Activated CD4-positive, alpha-beta memory T cell treated with anti-CD3 and anti-CD28 coated beads for 36 hours (primary cell): ENCODE measurements around the gene FOXL3. TPM values are rescaled to one million over a fixed set of nuclear protein-coding genes. Genes with fewer than 3 reads are reported as not detected.

Experiments
- CTCF ChIA-PET: fragments of 350-600 bp; sonication (Branson Sonifier 250); formaldehyde crosslinking; loops from one replicate; lab custom pipeline; 2021; ENCODE audit warnings: antibody characterized with exemption, inconsistent platforms; lab: Charles Lee
- POLR2A ChIA-PET: fragments of 350-600 bp; sonication (Branson Sonifier 250); formaldehyde crosslinking; loops from one replicate; lab custom pipeline; 2021; ENCODE audit warnings: antibody characterized with exemption; lab: Charles Lee
- DNase-seq: peaks from one replicate; pipeline ENCODE4 v3.0.0-alpha.2; 2020
- H3K27ac Mint-ChIP-seq: one replicate; pipeline ENCODE4 v1.8.0; 2021; ENCODE audit warnings: mixed read lengths
- H3K27me3 Mint-ChIP-seq: one replicate; pipeline ENCODE4 v1.8.0; 2021; ENCODE audit warnings: mixed read lengths
- H3K36me3 Mint-ChIP-seq: one replicate; pipeline ENCODE4 v1.8.0; 2021; ENCODE audit warnings: mixed read lengths
- H3K4me1 Mint-ChIP-seq: one replicate; pipeline ENCODE4 v1.8.0; 2021; ENCODE audit warnings: low read depth, mixed read lengths
- H3K4me3 Mint-ChIP-seq: one replicate; pipeline ENCODE4 v1.8.0; 2021; ENCODE audit warnings: mild to moderate bottlenecking, mixed read lengths
- H3K9me3 Mint-ChIP-seq: one replicate; pipeline ENCODE4 v1.8.0; 2021; ENCODE audit warnings: mixed read lengths
- intact Hi-C: fragments of 100-400 bp; cut with micrococcal nuclease; formaldehyde crosslinking; loops from one replicate; pipeline ENCODE4 v1.15.1; 2023
- total RNA-seq, 2 experiments: library from RNA; stranded (reverse); gene quantifications; one replicate each; pipeline ENCODE4 v1.2.3, GENCODE V29; 2021

The FOXL3 gene
- total RNA-seq, 2 experiments from 2014 or later: not detected

GRCh38 chr7:318878-319661, 29.1 kb downstream of the FOXL3 start:
- Mint-ChIP-seq H3K4me1 (no peaks in the 10 kb centered on the region), H3K4me3 (no peak overlapping the region), H3K27me3 (peaks cover 41% of the 10 kb centered on the region), H3K36me3 (no peaks in the 10 kb centered on the region), H3K27ac (no peak overlapping the region), H3K9me3 (no peaks in the 10 kb centered on the region)
- DNase-seq: no peak
- CTCF ChIA-PET: interaction anchor here (1.1 kb wide), 1 partner anchor 554 kb away, joined by 3 read pairs; no protein-coding TSS in a partner anchor
- POLR2A ChIA-PET: no interaction called here
- intact Hi-C loops: no loop called here

GRCh38 chr7:320297-320696, 30.3 kb downstream of the FOXL3 start:
- no peak overlapping the region for H3K4me3 Mint-ChIP-seq
- intact Hi-C loops: loop anchor here (10.0 kb wide), 1 partner anchor 555 kb away; the partner anchor contains the start of gene GET4
- peaks cover 38% of the 10 kb centered on the region for H3K27me3 Mint-ChIP-seq
- no peaks in the 10 kb centered on the region for H3K9me3 Mint-ChIP-seq
- no peak for DNase-seq
- CTCF ChIA-PET: interaction anchor here (0.6 to 3.0 kb wide), 3 partner anchors 454 to 553 kb away, joined by 3 to 21 read pairs (median 3); no protein-coding TSS in a partner anchor
- POLR2A ChIA-PET: no interaction called here
- H3K27ac Mint-ChIP-seq: no peak overlapping the region
- H3K36me3 Mint-ChIP-seq: no peaks in the 10 kb centered on the region
- no peaks in the 10 kb centered on the region for H3K4me1 Mint-ChIP-seq

- H3K4me3 Mint-ChIP-seq: no peak overlapping the region
- ChIA-PET POLR2A (no interaction called here), CTCF (interaction anchor here (0.5 to 3.0 kb wide), 19 partner anchors 10 to 855 kb away, joined by 3 to 21 read pairs (median 3); no protein-coding TSS in a partner anchor)
- intact Hi-C loops: loop anchor here (1.0 to 10.0 kb wide), 2 partner anchors 452 to 553 kb away; partner anchors contain the start of gene GET4
- H3K27me3 Mint-ChIP-seq: peaks cover 34% of the 10 kb centered on the region
- H3K27ac Mint-ChIP-seq: no peak overlapping the region
- H3K36me3 Mint-ChIP-seq: no peaks in the 10 kb centered on the region
- no peaks in the 10 kb centered on the region for H3K4me1 Mint-ChIP-seq
- H3K9me3 Mint-ChIP-seq: peaks cover 3% of the 10 kb centered on the region
- peak; percentile 86 for DNase-seq
Observed at GRCh38 chr7:322111-322671, 32.2 kb downstream of the FOXL3 start.

- ChIA-PET CTCF (interaction anchor here (0.6 to 3.0 kb wide), 10 partner anchors 11 to 854 kb away, joined by 3 to 21 read pairs (median 4); no protein-coding TSS in a partner anchor), POLR2A (no interaction called here)
- Mint-ChIP-seq H3K27me3 (peaks cover 29% of the 10 kb centered on the region), H3K4me1 (no peaks in the 10 kb centered on the region), H3K9me3 (peaks cover 3% of the 10 kb centered on the region), H3K36me3 (no peaks in the 10 kb centered on the region), H3K27ac (no peak overlapping the region), H3K4me3 (no peak overlapping the region)
- DNase-seq: no peak
- intact Hi-C loops: loop anchor here (1.0 to 10.0 kb wide), 2 partner anchors 452 to 552 kb away; partner anchors contain the start of gene GET4
Observed at GRCh38 chr7:322708-323111, 32.7 kb downstream of the FOXL3 start.

GRCh38 chr7:323410-323809, 33.4 kb downstream of the FOXL3 start:
- no peak overlapping the region for H3K4me3 Mint-ChIP-seq
- H3K9me3 Mint-ChIP-seq: peaks cover 3% of the 10 kb centered on the region
- peaks cover 23% of the 10 kb centered on the region for H3K27me3 Mint-ChIP-seq
- H3K4me1 Mint-ChIP-seq: no peaks in the 10 kb centered on the region
- no peaks in the 10 kb centered on the region for H3K36me3 Mint-ChIP-seq
- DNase-seq: no peak
- POLR2A ChIA-PET: no interaction called here
- H3K27ac Mint-ChIP-seq: no peak overlapping the region
- intact Hi-C loops: loop anchor here (10.0 kb wide), 1 partner anchor 551 kb away; the partner anchor contains the start of gene GET4
- CTCF ChIA-PET: no interaction called here

GRCh38 chr7:324011-324410, 34.0 kb downstream of the FOXL3 start:
- no peak for DNase-seq
- H3K27me3 Mint-ChIP-seq: peaks cover 18% of the 10 kb centered on the region
- no peak overlapping the region for H3K4me3 Mint-ChIP-seq
- intact Hi-C loops: loop anchor here (10.0 kb wide), 1 partner anchor 551 kb away; the partner anchor contains the start of gene GET4
- ChIA-PET CTCF (no interaction called here), POLR2A (no interaction called here)
- no peak overlapping the region for H3K27ac Mint-ChIP-seq
- no peaks in the 10 kb centered on the region for H3K4me1 Mint-ChIP-seq
- H3K36me3 Mint-ChIP-seq: no peaks in the 10 kb centered on the region
- H3K9me3 Mint-ChIP-seq: peaks cover 3% of the 10 kb centered on the region

GRCh38 chr7:325051-325798, 35.3 kb downstream of the FOXL3 start:
- H3K4me3 Mint-ChIP-seq: no peak overlapping the region
- H3K36me3 Mint-ChIP-seq: no peaks in the 10 kb centered on the region
- intact Hi-C loops: loop anchor here (10.0 kb wide), 1 partner anchor 550 kb away; the partner anchor contains the start of gene GET4
- H3K27ac Mint-ChIP-seq: no peak overlapping the region
- ChIA-PET POLR2A (no interaction called here), CTCF (no interaction called here)
- DNase-seq: no peak
- H3K4me1 Mint-ChIP-seq: no peaks in the 10 kb centered on the region
- peaks cover 8% of the 10 kb centered on the region for H3K27me3 Mint-ChIP-seq
- H3K9me3 Mint-ChIP-seq: peaks cover 3% of the 10 kb centered on the region

GRCh38 chr7:325811-326210, 35.8 kb downstream of the FOXL3 start:
- H3K4me1 Mint-ChIP-seq: no peaks in the 10 kb centered on the region
- intact Hi-C loops: loop anchor here (10.0 kb wide), 1 partner anchor 549 kb away; the partner anchor contains the start of gene GET4
- no peaks in the 10 kb centered on the region for H3K36me3 Mint-ChIP-seq
- DNase-seq: no peak
- peaks cover 5% of the 10 kb centered on the region for H3K27me3 Mint-ChIP-seq
- H3K4me3 Mint-ChIP-seq: no peak overlapping the region
- no peak overlapping the region for H3K27ac Mint-ChIP-seq
- CTCF ChIA-PET: no interaction called here
- peaks cover 3% of the 10 kb centered on the region for H3K9me3 Mint-ChIP-seq
- POLR2A ChIA-PET: no interaction called here

- no peak overlapping the region for H3K27ac Mint-ChIP-seq
- H3K4me3 Mint-ChIP-seq: no peak overlapping the region
- peaks cover 3% of the 10 kb centered on the region for H3K27me3 Mint-ChIP-seq
- H3K4me1 Mint-ChIP-seq: no peaks in the 10 kb centered on the region
- ChIA-PET POLR2A (no interaction called here), CTCF (interaction anchor here (1.1 kb wide), 1 partner anchor 9 kb away, joined by 3 read pairs; no protein-coding TSS in a partner anchor)
- intact Hi-C loops: loop anchor here (10.0 kb wide), 1 partner anchor 549 kb away; the partner anchor contains the start of gene GET4
- H3K36me3 Mint-ChIP-seq: no peaks in the 10 kb centered on the region
- DNase-seq: no peak
- H3K9me3 Mint-ChIP-seq: peaks cover 3% of the 10 kb centered on the region
Observed at GRCh38 chr7:326273-326672, 36.3 kb downstream of the FOXL3 start.

GRCh38 chr7:326809-327232, 36.9 kb downstream of the FOXL3 start:
- H3K9me3 Mint-ChIP-seq: peaks cover 3% of the 10 kb centered on the region
- POLR2A ChIA-PET: no interaction called here
- H3K27ac Mint-ChIP-seq: no peak overlapping the region
- no peak for DNase-seq
- peaks cover 3% of the 10 kb centered on the region for H3K27me3 Mint-ChIP-seq
- intact Hi-C loops: loop anchor here (10.0 kb wide), 1 partner anchor 548 kb away; the partner anchor contains the start of gene GET4
- H3K4me3 Mint-ChIP-seq: no peak overlapping the region
- no peaks in the 10 kb centered on the region for H3K36me3 Mint-ChIP-seq
- CTCF ChIA-PET: interaction anchor here (1.1 kb wide), 1 partner anchor 9 kb away, joined by 3 read pairs; no protein-coding TSS in a partner anchor
- no peaks in the 10 kb centered on the region for H3K4me1 Mint-ChIP-seq

GRCh38 chr7:327233-327931, 37.4 kb downstream of the FOXL3 start:
- ChIA-PET CTCF (interaction anchor here (1.1 kb wide), 1 partner anchor 10 kb away, joined by 3 read pairs; no protein-coding TSS in a partner anchor), POLR2A (no interaction called here)
- H3K36me3 Mint-ChIP-seq: no peaks in the 10 kb centered on the region
- peaks cover 3% of the 10 kb centered on the region for H3K9me3 Mint-ChIP-seq
- DNase-seq: no peak
- peaks cover 3% of the 10 kb centered on the region for H3K27me3 Mint-ChIP-seq
- intact Hi-C loops: loop anchor here (10.0 kb wide), 1 partner anchor 547 kb away; the partner anchor contains the start of gene GET4
- H3K4me3 Mint-ChIP-seq: no peak overlapping the region
- H3K4me1 Mint-ChIP-seq: no peaks in the 10 kb centered on the region
- no peak overlapping the region for H3K27ac Mint-ChIP-seq
